SK-N-SH (cell line): ENCODE measurements around the gene DDAH2. TPM values are rescaled to one million over a fixed set of nuclear protein-coding genes. Genes with fewer than 3 reads are reported as not detected.

Experiments
- CTCF ChIA-PET: fragments of 300-600, 350-600 bp; formaldehyde crosslinking; extraction: SDS; loops from one replicate; lab custom pipeline; 2021; lab: Yijun Ruan, JAX
- POLR2A ChIA-PET: fragments of 350-600 bp; sonication (Branson Sonifier 250); formaldehyde crosslinking; extraction: SDS; loops from one replicate; lab custom pipeline; 2020; ENCODE audit warnings: antibody characterized with exemption, inconsistent platforms; lab: Yijun Ruan, JAX
- DNase-seq: peaks from one replicate; pipeline ENCODE4 v3.0.0; 2012
- H2AFZ ChIP-seq: fragments of 200-600 bp; sonication (generic); 2 replicates; pipeline ENCODE4 v1.8.1; 2016; ENCODE audit warnings: antibody characterized with exemption, mild to moderate bottlenecking, low read depth
- H3F3A ChIP-seq: fragments of 200-600 bp; sonication (generic); replicated peaks from 2 replicates; pipeline ENCODE3; 2016; ENCODE audit warnings: antibody characterized with exemption, mild to moderate bottlenecking; ENCODE audit not compliant: insufficient read depth
- H3K27ac ChIP-seq, 2 experiments: fragments of 200-500 bp in 1 of 2; fragments of 200-600 bp in 1 of 2; sonication (Bioruptor generic) in 1 of 2; sonication (generic), shearing (Covaris generic) in 1 of 2; 2 replicates each; pipeline versions ENCODE4 v1.5.1 to v1.6.1; 2014 to 2016; ENCODE audit warnings: low read depth in 2 of 2, inconsistent platforms in 1 of 2, low read length in 1 of 2, mild to moderate bottlenecking in 1 of 2, mixed read lengths in 1 of 2
- H3K27me3 ChIP-seq: fragments of 200-600 bp; sonication (generic), shearing (Covaris generic); 2 replicates; pipeline ENCODE4 v1.6.1; 2016; ENCODE audit warnings: mixed run types; ENCODE audit not compliant: insufficient read depth
- H3K36me3 ChIP-seq, 2 experiments: fragments of 200-500 bp in 1 of 2; fragments of 200-600 bp in 1 of 2; sonication (Bioruptor generic) in 1 of 2; sonication (generic) in 1 of 2; replicated peaks in 1 of 2; 2 replicates each; pipeline versions ENCODE3 to v1.5.1; 2014 to 2016; ENCODE audit warnings: low read length in 1 of 2, mild to moderate bottlenecking in 1 of 2; ENCODE audit not compliant: insufficient read depth in 2 of 2, control insufficient read depth in 1 of 2
- H3K4me1 ChIP-seq, 2 experiments: fragments of 200-500 bp in 1 of 2; fragments of 200-600 bp in 1 of 2; sonication (Bioruptor generic) in 1 of 2; sonication (generic), shearing (Covaris generic) in 1 of 2; 2 replicates each; pipeline versions ENCODE4 v1.5.1 to v1.6.1; 2014 to 2016; ENCODE audit warnings: low read depth in 1 of 2, low read length in 1 of 2, mixed run types in 1 of 2; ENCODE audit not compliant: insufficient read depth in 2 of 2, control insufficient read depth in 1 of 2
- H3K4me2 ChIP-seq: fragments of 200-600 bp; sonication (generic), shearing (Covaris generic); 2 replicates; pipeline ENCODE4 v1.6.1; 2017; ENCODE audit warnings: mixed run types
- H3K4me3 ChIP-seq, 2 experiments: fragments of 200-500 bp in 1 of 2; fragments of 200-600 bp in 1 of 2; sonication (Bioruptor generic) in 1 of 2; sonication (generic), shearing (Covaris generic) in 1 of 2; 2 replicates each; pipeline versions ENCODE4 v1.5.1 to v1.8.1; 2014 to 2016; ENCODE audit warnings: low read depth in 2 of 2, inconsistent platforms in 1 of 2, low read length in 1 of 2, mild to moderate bottlenecking in 1 of 2, mixed read lengths in 1 of 2, moderate library complexity in 1 of 2
- H3K79me2 ChIP-seq: fragments of 200-600 bp; sonication (generic); 2 replicates; pipeline ENCODE4 v1.8.1; 2017; ENCODE audit warnings: mild to moderate bottlenecking; ENCODE audit not compliant: insufficient read depth
- H3K9ac ChIP-seq: fragments of 200-600 bp; sonication (generic); 2 replicates; pipeline ENCODE4 v1.6.1; 2017; ENCODE audit warnings: mixed run types
- H3K9me2 ChIP-seq: fragments of 200-600 bp; sonication (generic); 2 replicates; pipeline ENCODE4 v1.6.1; 2017; ENCODE audit warnings: mixed run types
- H3K9me3 ChIP-seq: fragments of 200-600 bp; sonication (generic); 2 replicates; pipeline ENCODE4 v1.6.1; 2017; ENCODE audit warnings: mixed run types, mild to moderate bottlenecking, moderate library complexity
- H4K20me1 ChIP-seq: fragments of 200-600 bp; sonication (generic); 2 replicates; pipeline ENCODE4 v1.6.1; 2017; ENCODE audit warnings: mild to moderate bottlenecking, mixed run types; ENCODE audit not compliant: insufficient read depth
- ELF1 ChIP-seq: IDR thresholded peaks from 2 replicates; pipeline ENCODE4 v1.4.0; 2012
- EP300 ChIP-seq, 2 experiments: IDR thresholded peaks; 2 replicates each; pipeline versions ENCODE4 v1.4.0 to v1.6.1; 2012; ENCODE audit warnings: borderline replicate concordance in 1 of 2, low read depth in 1 of 2, low read length in 1 of 2
- EZH2phosphoT487 ChIP-seq: fragments of 200-600 bp; sonication (generic); IDR thresholded peaks from 2 replicates; pipeline ENCODE4 v1.6.1; 2017; ENCODE audit warnings: low read depth, mixed run types, mild to moderate bottlenecking, antibody characterized with exemption, moderate library complexity, borderline replicate concordance
- GABPA ChIP-seq: IDR thresholded peaks from 2 replicates; pipeline ENCODE4 v1.4.0; 2012; ENCODE audit warnings: low read depth, mild to moderate bottlenecking
- JUND ChIP-seq: IDR thresholded peaks from 2 replicates; pipeline ENCODE4 v1.4.0; 2012
- MXI1 ChIP-seq: IDR thresholded peaks from 2 replicates; pipeline ENCODE4 v1.6.1; 2012; ENCODE audit warnings: mild to moderate bottlenecking, low read depth, low read length, improper control_type of control experiment
- RAD21 ChIP-seq: IDR thresholded peaks from 2 replicates; pipeline ENCODE4 v1.6.1; 2012; ENCODE audit warnings: mild to moderate bottlenecking, low read length
- RCOR1 ChIP-seq: fragments of 150-350 bp; IDR thresholded peaks from 2 replicates; pipeline ENCODE4 v1.6.1; 2017; ENCODE audit warnings: antibody characterized with exemption, low read length
- RFX5 ChIP-seq: IDR thresholded peaks from 2 replicates; pipeline ENCODE4 v1.6.1; 2012; ENCODE audit warnings: mild to moderate bottlenecking, improper control_type of control experiment, low read length
- SIN3A ChIP-seq: IDR thresholded peaks from 2 replicates; pipeline ENCODE4 v1.6.1; 2012; ENCODE audit warnings: low read depth, mild to moderate bottlenecking, low read length, moderate library complexity, borderline replicate concordance
- SMC3 ChIP-seq: IDR thresholded peaks from 2 replicates; pipeline ENCODE4 v1.6.1; 2012; ENCODE audit warnings: low read depth, low read length, improper control_type of control experiment
- YY1 ChIP-seq: IDR thresholded peaks from 2 replicates; pipeline ENCODE4 v1.4.0; 2012; ENCODE audit warnings: low read depth, mild to moderate bottlenecking
- WGBS: methylation state at CpG from one replicate; pipeline ENCODE4 v1.1.6; 2017; ENCODE audit warnings: low lambda C conversion rate; 5-methylcytosine and 5-hydroxymethylcytosine counted together
- polyA plus RNA-seq, 3 experiments: library from polyadenylated mRNA; depleted of rRNA; stranded (reverse); fragments of >200 nt; gene quantifications; 2 replicates each; pipeline ENCODE4 v1.2.3, GENCODE V29; 2012
- TF ChIP-seq, protein P1 (sequence below): fragments of 150-350 bp; IDR thresholded peaks from 2 replicates; pipeline ENCODE4 v1.6.1; 2016; ENCODE audit warnings: mild to moderate bottlenecking, low read depth, low read length
- TF ChIP-seq, protein P2 (sequence below): IDR thresholded peaks from 2 replicates; pipeline ENCODE4 v1.4.0; 2012; ENCODE audit warnings: low read depth, borderline replicate concordance
- TF ChIP-seq, protein P3 (sequence below): IDR thresholded peaks from 2 replicates; pipeline ENCODE4 v1.4.0; 2012; ENCODE audit warnings: low read depth
- TF ChIP-seq, protein P4 (sequence below): fragments of 200-600 bp; sonication (generic); IDR thresholded peaks from 2 replicates; pipeline ENCODE4 v1.6.1; 2017; ENCODE audit warnings: antibody characterized with exemption, mild to moderate bottlenecking, moderate library complexity
- TF ChIP-seq, protein P5 (sequence below): IDR thresholded peaks from 2 replicates; pipeline ENCODE4; 2012

The DDAH2 gene
- polyA plus RNA-seq, 1 of the 3 experiments (the other 2 are of a cell fraction) = 180 TPM

DNA sequence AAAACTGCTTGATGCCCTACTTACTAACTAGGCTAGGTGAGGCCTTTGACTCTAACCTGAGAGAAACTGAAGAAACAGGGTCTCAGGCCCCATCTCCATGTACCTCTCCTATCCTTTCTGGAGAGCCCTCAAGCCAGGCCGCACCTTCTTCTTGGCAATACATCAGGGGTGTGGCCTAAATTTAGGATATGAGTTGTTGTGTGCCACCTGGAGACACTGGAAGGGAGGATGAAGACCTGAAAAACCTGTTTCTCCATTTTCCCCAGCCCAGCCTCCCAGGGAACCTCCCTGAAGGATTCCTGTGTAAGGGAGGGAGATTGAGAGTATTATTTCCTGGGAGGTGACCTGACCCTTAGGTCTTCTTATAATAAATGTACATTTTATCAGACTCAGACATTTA lies 10.8 kb downstream of the DDAH2 start:
- Histone ChIP-seq H3K9me2 (no peaks in the 10 kb centered on the region), H3F3A (peaks cover 3% of the 10 kb centered on the region), H4K20me1 (no peaks in the 10 kb centered on the region), H3K27ac (no peak overlapping the region), H3K27me3 (no peaks in the 10 kb centered on the region), H3K4me2 (no peak overlapping the region), H3K9ac (no peak overlapping the region), H3K79me2 (no peaks in the 10 kb centered on the region), H3K4me1 (no peaks in the 10 kb centered on the region), H3K36me3 (no peaks in the 10 kb centered on the region), H2AFZ (no peak overlapping the region), H3K9me3 (no peaks in the 10 kb centered on the region), H3K4me3 (no peak overlapping the region)
- WGBS = no CpG with 5 or more reads among the region's 1 CpG
- TF ChIP-seq GABPA (no peak), YY1 (no peak), JUND (no peak), SIN3A (no peak), RFX5 (no peak), EP300 (IDR thresholded peaks at IDR 0.05; ENCODE audit: borderline replicate concordance in 1 of 2, low read depth in 1 of 2, low read length in 1 of 2) (no peak), SMC3 (no peak), MXI1 (no peak), ELF1 (no peak), RAD21 (no peak), RCOR1 (no peak)
- TF ChIP-seq, protein P1, sequence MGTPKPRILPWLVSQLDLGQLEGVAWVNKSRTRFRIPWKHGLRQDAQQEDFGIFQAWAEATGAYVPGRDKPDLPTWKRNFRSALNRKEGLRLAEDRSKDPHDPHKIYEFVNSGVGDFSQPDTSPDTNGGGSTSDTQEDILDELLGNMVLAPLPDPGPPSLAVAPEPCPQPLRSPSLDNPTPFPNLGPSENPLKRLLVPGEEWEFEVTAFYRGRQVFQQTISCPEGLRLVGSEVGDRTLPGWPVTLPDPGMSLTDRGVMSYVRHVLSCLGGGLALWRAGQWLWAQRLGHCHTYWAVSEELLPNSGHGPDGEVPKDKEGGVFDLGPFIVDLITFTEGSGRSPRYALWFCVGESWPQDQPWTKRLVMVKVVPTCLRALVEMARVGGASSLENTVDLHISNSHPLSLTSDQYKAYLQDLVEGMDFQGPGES = no peak
- TF ChIP-seq, protein P2, sequence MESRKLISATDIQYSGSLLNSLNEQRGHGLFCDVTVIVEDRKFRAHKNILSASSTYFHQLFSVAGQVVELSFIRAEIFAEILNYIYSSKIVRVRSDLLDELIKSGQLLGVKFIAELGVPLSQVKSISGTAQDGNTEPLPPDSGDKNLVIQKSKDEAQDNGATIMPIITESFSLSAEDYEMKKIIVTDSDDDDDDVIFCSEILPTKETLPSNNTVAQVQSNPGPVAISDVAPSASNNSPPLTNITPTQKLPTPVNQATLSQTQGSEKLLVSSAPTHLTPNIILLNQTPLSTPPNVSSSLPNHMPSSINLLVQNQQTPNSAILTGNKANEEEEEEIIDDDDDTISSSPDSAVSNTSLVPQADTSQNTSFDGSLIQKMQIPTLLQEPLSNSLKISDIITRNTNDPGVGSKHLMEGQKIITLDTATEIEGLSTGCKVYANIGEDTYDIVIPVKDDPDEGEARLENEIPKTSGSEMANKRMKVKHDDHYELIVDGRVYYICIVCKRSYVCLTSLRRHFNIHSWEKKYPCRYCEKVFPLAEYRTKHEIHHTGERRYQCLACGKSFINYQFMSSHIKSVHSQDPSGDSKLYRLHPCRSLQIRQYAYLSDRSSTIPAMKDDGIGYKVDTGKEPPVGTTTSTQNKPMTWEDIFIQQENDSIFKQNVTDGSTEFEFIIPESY = no peak
- TF ChIP-seq, protein P3, sequence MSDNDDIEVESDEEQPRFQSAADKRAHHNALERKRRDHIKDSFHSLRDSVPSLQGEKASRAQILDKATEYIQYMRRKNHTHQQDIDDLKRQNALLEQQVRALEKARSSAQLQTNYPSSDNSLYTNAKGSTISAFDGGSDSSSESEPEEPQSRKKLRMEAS = no peak
- POLR2A ChIA-PET = no interaction called here
- CTCF ChIA-PET = interaction anchor here (0.6 kb wide), 1 partner anchor 72 kb away, joined by 3 read pairs; no protein-coding TSS in a partner anchor
- no peak for DNase-seq

DNA sequence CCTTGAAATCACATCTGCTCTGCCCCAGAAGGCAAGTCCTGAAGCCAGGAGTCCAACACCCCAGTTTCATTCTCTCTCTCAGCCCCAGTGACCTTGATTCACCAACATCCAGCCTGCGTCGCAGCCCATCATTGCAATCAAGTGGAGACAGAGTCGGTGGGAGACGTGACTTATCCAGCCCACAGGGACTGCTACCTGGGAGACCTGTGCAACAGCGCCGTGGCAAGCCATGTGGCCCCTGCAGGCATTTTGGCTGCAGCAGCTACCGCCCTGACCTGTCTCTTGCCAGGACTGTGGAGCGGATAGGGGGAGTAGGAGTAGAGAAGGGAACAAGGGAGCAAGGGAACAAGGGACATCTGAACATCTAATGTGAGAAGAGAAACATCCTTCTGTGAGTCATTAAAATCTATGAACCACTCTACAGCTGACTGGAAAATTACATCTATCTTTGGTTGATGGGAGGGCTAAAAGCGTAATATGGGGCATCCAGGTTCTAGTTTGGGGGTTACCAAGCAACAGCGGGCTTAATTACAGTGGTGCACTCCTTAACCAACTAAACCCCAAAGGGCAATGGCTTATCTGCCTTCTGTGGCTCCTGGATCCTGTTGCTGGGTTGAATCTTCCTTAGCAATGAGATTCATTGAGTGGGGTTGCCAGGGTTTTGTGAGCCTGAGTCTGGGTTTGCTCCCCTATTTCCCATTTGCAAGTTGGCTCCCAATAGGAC lies 11.4 kb downstream of the DDAH2 start:
- ChIA-PET POLR2A (no interaction called here), CTCF (interaction anchor here (0.9 kb wide), 1 partner anchor 12 kb away, joined by 3 read pairs; no protein-coding TSS in a partner anchor)
- Histone ChIP-seq H3K4me3 (no peak overlapping the region), H3K79me2 (no peaks in the 10 kb centered on the region), H3F3A (peaks cover 3% of the 10 kb centered on the region), H3K9me3 (no peaks in the 10 kb centered on the region), H3K9me2 (no peaks in the 10 kb centered on the region), H3K36me3 (no peaks in the 10 kb centered on the region), H3K27me3 (no peaks in the 10 kb centered on the region), H2AFZ (no peak overlapping the region), H3K4me2 (no peak overlapping the region), H3K9ac (no peak overlapping the region), H3K4me1 (no peaks in the 10 kb centered on the region), H4K20me1 (no peaks in the 10 kb centered on the region), H3K27ac (no peak overlapping the region)
- WGBS = 81% methylated on average over 10 of the region's 10 CpGs
- DNase-seq = no peak
- TF ChIP-seq EZH2phosphoT487 (no peak), EP300 (IDR thresholded peaks at IDR 0.05; ENCODE audit: borderline replicate concordance in 1 of 2, low read depth in 1 of 2, low read length in 1 of 2) (no peak)
- TF ChIP-seq, protein P4, sequence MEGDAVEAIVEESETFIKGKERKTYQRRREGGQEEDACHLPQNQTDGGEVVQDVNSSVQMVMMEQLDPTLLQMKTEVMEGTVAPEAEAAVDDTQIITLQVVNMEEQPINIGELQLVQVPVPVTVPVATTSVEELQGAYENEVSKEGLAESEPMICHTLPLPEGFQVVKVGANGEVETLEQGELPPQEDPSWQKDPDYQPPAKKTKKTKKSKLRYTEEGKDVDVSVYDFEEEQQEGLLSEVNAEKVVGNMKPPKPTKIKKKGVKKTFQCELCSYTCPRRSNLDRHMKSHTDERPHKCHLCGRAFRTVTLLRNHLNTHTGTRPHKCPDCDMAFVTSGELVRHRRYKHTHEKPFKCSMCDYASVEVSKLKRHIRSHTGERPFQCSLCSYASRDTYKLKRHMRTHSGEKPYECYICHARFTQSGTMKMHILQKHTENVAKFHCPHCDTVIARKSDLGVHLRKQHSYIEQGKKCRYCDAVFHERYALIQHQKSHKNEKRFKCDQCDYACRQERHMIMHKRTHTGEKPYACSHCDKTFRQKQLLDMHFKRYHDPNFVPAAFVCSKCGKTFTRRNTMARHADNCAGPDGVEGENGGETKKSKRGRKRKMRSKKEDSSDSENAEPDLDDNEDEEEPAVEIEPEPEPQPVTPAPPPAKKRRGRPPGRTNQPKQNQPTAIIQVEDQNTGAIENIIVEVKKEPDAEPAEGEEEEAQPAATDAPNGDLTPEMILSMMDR = no peak
- TF ChIP-seq, protein P5, sequence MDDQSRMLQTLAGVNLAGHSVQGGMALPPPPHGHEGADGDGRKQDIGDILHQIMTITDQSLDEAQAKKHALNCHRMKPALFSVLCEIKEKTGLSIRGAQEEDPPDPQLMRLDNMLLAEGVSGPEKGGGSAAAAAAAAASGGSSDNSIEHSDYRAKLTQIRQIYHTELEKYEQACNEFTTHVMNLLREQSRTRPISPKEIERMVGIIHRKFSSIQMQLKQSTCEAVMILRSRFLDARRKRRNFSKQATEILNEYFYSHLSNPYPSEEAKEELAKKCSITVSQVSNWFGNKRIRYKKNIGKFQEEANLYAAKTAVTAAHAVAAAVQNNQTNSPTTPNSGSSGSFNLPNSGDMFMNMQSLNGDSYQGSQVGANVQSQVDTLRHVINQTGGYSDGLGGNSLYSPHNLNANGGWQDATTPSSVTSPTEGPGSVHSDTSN = no peak
- TF ChIP-seq, protein P3 = no peak
- TF ChIP-seq, protein P2 = no peak
